Prostate gland (tissue), 2 donors: ENCODE measurements around the gene GSS.

Source experiments
- POLR2A ChIP-seq: fragments of 450-650 bp; IDR thresholded peaks from one replicate; pipeline ENCODE4 v1.6.1; 2016; ENCODE audit warnings: antibody characterized with exemption, mild to moderate bottlenecking
- POLR2AphosphoS5 ChIP-seq: sonication (generic); formaldehyde crosslinking; IDR thresholded peaks from one replicate; pipeline ENCODE4 v1.6.1; 2017; ENCODE audit warnings: antibody characterized with exemption
- TF ChIP-seq, protein P1 (sequence below), 4 experiments: fragments of 200-600 bp in 2 of 4; fragments of 450-650 bp in 2 of 4; sonication (generic) in 2 of 4; IDR thresholded peaks; 1 replicate in 3 of 4; 2 replicates in 1 of 4; pipeline ENCODE4 v1.5.1; 2016 to 2019; ENCODE audit warnings: antibody characterized with exemption in 4 of 4, mild to moderate bottlenecking in 2 of 4, moderate library complexity in 2 of 4

- TF ChIP-seq, protein P1, sequence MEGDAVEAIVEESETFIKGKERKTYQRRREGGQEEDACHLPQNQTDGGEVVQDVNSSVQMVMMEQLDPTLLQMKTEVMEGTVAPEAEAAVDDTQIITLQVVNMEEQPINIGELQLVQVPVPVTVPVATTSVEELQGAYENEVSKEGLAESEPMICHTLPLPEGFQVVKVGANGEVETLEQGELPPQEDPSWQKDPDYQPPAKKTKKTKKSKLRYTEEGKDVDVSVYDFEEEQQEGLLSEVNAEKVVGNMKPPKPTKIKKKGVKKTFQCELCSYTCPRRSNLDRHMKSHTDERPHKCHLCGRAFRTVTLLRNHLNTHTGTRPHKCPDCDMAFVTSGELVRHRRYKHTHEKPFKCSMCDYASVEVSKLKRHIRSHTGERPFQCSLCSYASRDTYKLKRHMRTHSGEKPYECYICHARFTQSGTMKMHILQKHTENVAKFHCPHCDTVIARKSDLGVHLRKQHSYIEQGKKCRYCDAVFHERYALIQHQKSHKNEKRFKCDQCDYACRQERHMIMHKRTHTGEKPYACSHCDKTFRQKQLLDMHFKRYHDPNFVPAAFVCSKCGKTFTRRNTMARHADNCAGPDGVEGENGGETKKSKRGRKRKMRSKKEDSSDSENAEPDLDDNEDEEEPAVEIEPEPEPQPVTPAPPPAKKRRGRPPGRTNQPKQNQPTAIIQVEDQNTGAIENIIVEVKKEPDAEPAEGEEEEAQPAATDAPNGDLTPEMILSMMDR (IDR thresholded peaks at IDR 0.05) = no peak
- TF ChIP-seq POLR2AphosphoS5 (no peak), POLR2A (no peak)
Observed at GRCh38 chr20:34954904-34955230, 739 bp downstream of the GSS start.
